SK-N-SH treated with all-trans-retinoic acid at 6 μM for 48 hours (cell line): ENCODE data around the gene LRRFIP2.

Experiments used
- ATAC-seq: fragments of 200-7000 bp; cut with Tn5 transposase; 3 replicates; pipeline ENCODE4 v1.9.1; 2020; ENCODE audit warnings: mild to moderate bottlenecking, moderate library complexity
- ARNTL ChIP-seq: fragments of 450-650 bp; formaldehyde crosslinking; IDR thresholded peaks from 2 replicates; pipeline ENCODE4 v1.5.0; 2020; ENCODE audit warnings: low read depth, mild to moderate bottlenecking, moderate library complexity, borderline replicate concordance
- BACH2 ChIP-seq: fragments of 250-450 bp; sonication (Bioruptor Pico); IDR thresholded peaks from 2 replicates; pipeline ENCODE4 v1.9.0; 2021; ENCODE audit warnings: mild to moderate bottlenecking, borderline replicate concordance
- CSDC2 ChIP-seq: fragments of 250-450 bp; sonication (Bioruptor Pico); IDR thresholded peaks from 2 replicates; pipeline ENCODE4 v1.5.0; 2020; ENCODE audit warnings: mild to moderate bottlenecking, moderate library complexity
- ESRRG ChIP-seq: fragments of 250-450 bp; sonication (Bioruptor Pico); IDR thresholded peaks from 2 replicates; pipeline ENCODE4 v1.6.1; 2021; ENCODE audit warnings: mild to moderate bottlenecking
- GLIS3 ChIP-seq: fragments of 250-450 bp; sonication (Bioruptor Pico); IDR thresholded peaks from 2 replicates; pipeline ENCODE4 v1.5.0; 2020; ENCODE audit warnings: mild to moderate bottlenecking, moderate library complexity
- ISL1 ChIP-seq: fragments of 250-450 bp; sonication (Bioruptor Pico); IDR thresholded peaks from 2 replicates; pipeline ENCODE4 v2.1.2; 2022; ENCODE audit warnings: mild to moderate bottlenecking, moderate library complexity
- OSR1 ChIP-seq: fragments of 250-450 bp; sonication (Bioruptor Pico); IDR thresholded peaks from 2 replicates; pipeline ENCODE4 v1.8.0; 2022; ENCODE audit warnings: moderate library complexity, mild to moderate bottlenecking, inconsistent platforms
- PPARA ChIP-seq: fragments of 250-450 bp; sonication (Bioruptor Pico); IDR thresholded peaks from 2 replicates; pipeline ENCODE4 v1.5.0; 2020; ENCODE audit warnings: mild to moderate bottlenecking, borderline replicate concordance
- RARB ChIP-seq: fragments of 250-450 bp; sonication (Bioruptor Pico); IDR thresholded peaks from 2 replicates; pipeline ENCODE4 v1.8.0; 2021; ENCODE audit warnings: mild to moderate bottlenecking, moderate library complexity
- SNAI2 ChIP-seq: fragments of 250-450 bp; sonication (Bioruptor Pico); IDR thresholded peaks from 2 replicates; pipeline ENCODE4 v1.5.0; 2020; ENCODE audit warnings: mild to moderate bottlenecking, moderate library complexity
- TCF4 ChIP-seq: fragments of 250-450 bp; sonication (Bioruptor Pico); IDR thresholded peaks from 2 replicates; pipeline ENCODE4 v1.8.0; 2021; ENCODE audit warnings: mild to moderate bottlenecking, moderate library complexity, borderline replicate concordance
- TOX ChIP-seq: fragments of 250-450 bp; sonication (Bioruptor Pico); IDR thresholded peaks from 2 replicates; pipeline ENCODE4 v1.8.0; 2021; ENCODE audit warnings: mild to moderate bottlenecking, moderate library complexity, borderline replicate concordance
- ZC3H10 ChIP-seq: fragments of 250-450 bp; sonication (Bioruptor Pico); IDR thresholded peaks from 2 replicates; pipeline ENCODE4 v1.5.1; 2021; ENCODE audit warnings: mild to moderate bottlenecking, moderate library complexity
- ZFP3 ChIP-seq: fragments of 250-450 bp; sonication (Bioruptor Pico); IDR thresholded peaks from 2 replicates; pipeline ENCODE4 v1.5.0; 2020; ENCODE audit warnings: mild to moderate bottlenecking, moderate library complexity
- ZNF565 ChIP-seq: fragments of 450-650 bp; formaldehyde crosslinking; conservative IDR thresholded peaks from 2 replicates; pipeline ENCODE4 v1.5.0; 2020; ENCODE audit warnings: low read depth, mild to moderate bottlenecking, moderate library complexity
- ZNF70 ChIP-seq: fragments of 450-650 bp; formaldehyde crosslinking; IDR thresholded peaks from 2 replicates; pipeline ENCODE4 v1.5.0; 2020; ENCODE audit warnings: mild to moderate bottlenecking, moderate library complexity
- ZNF8 ChIP-seq: fragments of 450-650 bp; formaldehyde crosslinking; IDR thresholded peaks from 2 replicates; pipeline ENCODE4 v1.5.0; 2020; ENCODE audit warnings: mild to moderate bottlenecking, moderate library complexity
- TF ChIP-seq, protein P1 (sequence below): fragments of 250-450 bp; sonication (Bioruptor Pico); IDR thresholded peaks from 2 replicates; pipeline ENCODE4 v1.8.0; 2021; ENCODE audit warnings: low read depth, mild to moderate bottlenecking, moderate library complexity, borderline replicate concordance
- TF ChIP-seq, protein P2 (sequence below): fragments of 250-450 bp; sonication (Bioruptor Pico); IDR thresholded peaks from 2 replicates; pipeline ENCODE4 v1.8.0; 2020; ENCODE audit warnings: mild to moderate bottlenecking, moderate library complexity, borderline replicate concordance
- TF ChIP-seq, protein P3 (sequence below): fragments of 250-450 bp; sonication (Bioruptor Pico); IDR thresholded peaks from 2 replicates; pipeline ENCODE4 v1.5.1; 2021; ENCODE audit warnings: mild to moderate bottlenecking, moderate library complexity
- TF ChIP-seq, protein P4 (sequence below): fragments of 250-450 bp; sonication (Bioruptor Pico); IDR thresholded peaks from 2 replicates; pipeline ENCODE4 v1.5.0; 2020; ENCODE audit warnings: mild to moderate bottlenecking, moderate library complexity

LRRFIP2 gene

DNA sequence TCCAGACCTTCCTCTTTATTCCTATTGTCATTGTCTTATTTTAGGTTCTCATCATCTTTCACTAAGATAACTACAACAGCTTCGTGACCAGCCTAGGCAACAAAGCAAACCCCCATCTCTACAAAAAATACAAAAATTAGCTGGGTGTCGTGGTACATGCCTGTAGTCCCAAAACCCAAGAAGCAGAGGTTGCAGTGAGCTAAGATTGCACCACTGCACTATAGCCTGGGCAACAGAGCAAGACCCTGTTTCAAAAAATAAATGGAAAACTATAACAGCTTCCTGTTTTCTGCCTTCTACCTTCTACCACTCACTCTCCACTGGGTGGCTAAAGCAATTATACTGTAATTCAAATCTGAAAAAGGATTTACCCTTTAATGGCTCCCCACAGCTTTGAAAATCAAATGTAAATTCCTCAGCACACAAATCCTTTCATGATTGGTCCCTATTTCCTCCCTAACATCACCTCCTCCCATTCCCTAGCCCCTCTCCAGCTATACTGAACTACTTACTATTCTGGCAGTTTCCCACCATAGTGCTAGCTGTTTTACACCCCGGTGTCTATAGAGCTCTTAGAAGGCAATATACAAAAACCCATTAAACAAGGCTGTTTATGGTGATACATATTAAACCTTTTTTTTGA is 33.4 kb downstream of the LRRFIP2 start:
- ATAC-seq = no peak
- TF ChIP-seq PPARA (no peak), ESRRG (CRISPR knock-in tag) (no peak), BACH2 (CRISPR knock-in tag) (no peak), GLIS3 (CRISPR knock-in tag) (no peak), RARB (no peak), ARNTL (no peak), ZFP3 (CRISPR knock-in tag) (no peak)
- TF ChIP-seq, protein P1, sequence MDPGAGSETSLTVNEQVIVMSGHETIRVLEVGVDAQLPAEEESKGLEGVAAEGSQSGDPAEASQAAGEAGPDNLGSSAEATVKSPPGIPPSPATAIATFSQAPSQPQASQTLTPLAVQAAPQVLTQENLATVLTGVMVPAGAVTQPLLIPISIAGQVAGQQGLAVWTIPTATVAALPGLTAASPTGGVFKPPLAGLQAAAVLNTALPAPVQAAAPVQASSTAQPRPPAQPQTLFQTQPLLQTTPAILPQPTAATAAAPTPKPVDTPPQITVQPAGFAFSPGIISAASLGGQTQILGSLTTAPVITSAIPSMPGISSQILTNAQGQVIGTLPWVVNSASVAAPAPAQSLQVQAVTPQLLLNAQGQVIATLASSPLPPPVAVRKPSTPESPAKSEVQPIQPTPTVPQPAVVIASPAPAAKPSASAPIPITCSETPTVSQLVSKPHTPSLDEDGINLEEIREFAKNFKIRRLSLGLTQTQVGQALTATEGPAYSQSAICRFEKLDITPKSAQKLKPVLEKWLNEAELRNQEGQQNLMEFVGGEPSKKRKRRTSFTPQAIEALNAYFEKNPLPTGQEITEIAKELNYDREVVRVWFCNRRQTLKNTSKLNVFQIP = no peak
- TF ChIP-seq, protein P2, sequence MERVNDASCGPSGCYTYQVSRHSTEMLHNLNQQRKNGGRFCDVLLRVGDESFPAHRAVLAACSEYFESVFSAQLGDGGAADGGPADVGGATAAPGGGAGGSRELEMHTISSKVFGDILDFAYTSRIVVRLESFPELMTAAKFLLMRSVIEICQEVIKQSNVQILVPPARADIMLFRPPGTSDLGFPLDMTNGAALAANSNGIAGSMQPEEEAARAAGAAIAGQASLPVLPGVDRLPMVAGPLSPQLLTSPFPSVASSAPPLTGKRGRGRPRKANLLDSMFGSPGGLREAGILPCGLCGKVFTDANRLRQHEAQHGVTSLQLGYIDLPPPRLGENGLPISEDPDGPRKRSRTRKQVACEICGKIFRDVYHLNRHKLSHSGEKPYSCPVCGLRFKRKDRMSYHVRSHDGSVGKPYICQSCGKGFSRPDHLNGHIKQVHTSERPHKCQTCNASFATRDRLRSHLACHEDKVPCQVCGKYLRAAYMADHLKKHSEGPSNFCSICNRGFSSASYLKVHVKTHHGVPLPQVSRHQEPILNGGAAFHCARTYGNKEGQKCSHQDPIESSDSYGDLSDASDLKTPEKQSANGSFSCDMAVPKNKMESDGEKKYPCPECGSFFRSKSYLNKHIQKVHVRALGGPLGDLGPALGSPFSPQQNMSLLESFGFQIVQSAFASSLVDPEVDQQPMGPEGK = no peak

DNA sequence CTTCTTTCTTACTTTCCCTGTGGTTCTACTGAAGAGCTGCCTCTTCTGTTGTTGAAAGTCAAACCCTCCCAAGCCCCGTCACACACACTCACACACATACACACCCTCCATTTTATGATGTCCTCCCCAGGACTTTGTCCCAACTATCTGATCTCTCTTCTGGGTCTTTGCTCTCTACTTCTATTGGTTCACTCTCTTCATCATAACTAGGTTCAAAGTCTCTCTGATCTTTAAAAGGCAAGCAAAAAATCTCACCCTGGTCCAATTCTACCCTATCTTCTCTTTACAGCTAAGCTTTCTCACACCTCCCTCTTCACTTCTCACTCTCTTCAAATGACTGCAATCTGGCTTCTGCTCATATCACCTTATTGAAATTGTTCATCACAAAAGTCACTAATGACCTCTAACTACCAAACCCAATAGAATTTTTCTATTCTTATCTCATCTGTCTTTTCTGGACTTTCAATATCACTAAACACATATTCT is 34.8 kb downstream of the LRRFIP2 start:
- TF ChIP-seq CSDC2 (no peak), ZNF565 (CRISPR knock-in tag) (no peak), TOX (no peak), ZC3H10 (no peak), TCF4 (CRISPR knock-in tag) (no peak), ARNTL (no peak), OSR1 (CRISPR knock-in tag) (no peak), ISL1 (CRISPR knock-in tag) (no peak), PPARA (no peak), SNAI2 (CRISPR knock-in tag) (no peak), RARB (no peak), ZFP3 (CRISPR knock-in tag) (no peak), ZNF70 (no peak)
- TF ChIP-seq, protein P2 = no peak
- TF ChIP-seq, protein P3, sequence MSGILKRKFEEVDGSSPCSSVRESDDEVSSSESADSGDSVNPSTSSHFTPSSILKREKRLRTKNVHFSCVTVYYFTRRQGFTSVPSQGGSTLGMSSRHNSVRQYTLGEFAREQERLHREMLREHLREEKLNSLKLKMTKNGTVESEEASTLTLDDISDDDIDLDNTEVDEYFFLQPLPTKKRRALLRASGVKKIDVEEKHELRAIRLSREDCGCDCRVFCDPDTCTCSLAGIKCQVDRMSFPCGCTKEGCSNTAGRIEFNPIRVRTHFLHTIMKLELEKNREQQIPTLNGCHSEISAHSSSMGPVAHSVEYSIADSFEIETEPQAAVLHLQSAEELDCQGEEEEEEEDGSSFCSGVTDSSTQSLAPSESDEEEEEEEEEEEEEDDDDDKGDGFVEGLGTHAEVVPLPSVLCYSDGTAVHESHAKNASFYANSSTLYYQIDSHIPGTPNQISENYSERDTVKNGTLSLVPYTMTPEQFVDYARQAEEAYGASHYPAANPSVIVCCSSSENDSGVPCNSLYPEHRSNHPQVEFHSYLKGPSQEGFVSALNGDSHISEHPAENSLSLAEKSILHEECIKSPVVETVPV (CRISPR knock-in tag) = no peak
- TF ChIP-seq, protein P4, sequence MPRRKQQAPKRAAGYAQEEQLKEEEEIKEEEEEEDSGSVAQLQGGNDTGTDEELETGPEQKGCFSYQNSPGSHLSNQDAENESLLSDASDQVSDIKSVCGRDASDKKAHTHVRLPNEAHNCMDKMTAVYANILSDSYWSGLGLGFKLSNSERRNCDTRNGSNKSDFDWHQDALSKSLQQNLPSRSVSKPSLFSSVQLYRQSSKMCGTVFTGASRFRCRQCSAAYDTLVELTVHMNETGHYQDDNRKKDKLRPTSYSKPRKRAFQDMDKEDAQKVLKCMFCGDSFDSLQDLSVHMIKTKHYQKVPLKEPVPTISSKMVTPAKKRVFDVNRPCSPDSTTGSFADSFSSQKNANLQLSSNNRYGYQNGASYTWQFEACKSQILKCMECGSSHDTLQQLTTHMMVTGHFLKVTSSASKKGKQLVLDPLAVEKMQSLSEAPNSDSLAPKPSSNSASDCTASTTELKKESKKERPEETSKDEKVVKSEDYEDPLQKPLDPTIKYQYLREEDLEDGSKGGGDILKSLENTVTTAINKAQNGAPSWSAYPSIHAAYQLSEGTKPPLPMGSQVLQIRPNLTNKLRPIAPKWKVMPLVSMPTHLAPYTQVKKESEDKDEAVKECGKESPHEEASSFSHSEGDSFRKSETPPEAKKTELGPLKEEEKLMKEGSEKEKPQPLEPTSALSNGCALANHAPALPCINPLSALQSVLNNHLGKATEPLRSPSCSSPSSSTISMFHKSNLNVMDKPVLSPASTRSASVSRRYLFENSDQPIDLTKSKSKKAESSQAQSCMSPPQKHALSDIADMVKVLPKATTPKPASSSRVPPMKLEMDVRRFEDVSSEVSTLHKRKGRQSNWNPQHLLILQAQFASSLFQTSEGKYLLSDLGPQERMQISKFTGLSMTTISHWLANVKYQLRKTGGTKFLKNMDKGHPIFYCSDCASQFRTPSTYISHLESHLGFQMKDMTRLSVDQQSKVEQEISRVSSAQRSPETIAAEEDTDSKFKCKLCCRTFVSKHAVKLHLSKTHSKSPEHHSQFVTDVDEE (CRISPR knock-in tag) = no peak
- no peak for ATAC-seq

DNA sequence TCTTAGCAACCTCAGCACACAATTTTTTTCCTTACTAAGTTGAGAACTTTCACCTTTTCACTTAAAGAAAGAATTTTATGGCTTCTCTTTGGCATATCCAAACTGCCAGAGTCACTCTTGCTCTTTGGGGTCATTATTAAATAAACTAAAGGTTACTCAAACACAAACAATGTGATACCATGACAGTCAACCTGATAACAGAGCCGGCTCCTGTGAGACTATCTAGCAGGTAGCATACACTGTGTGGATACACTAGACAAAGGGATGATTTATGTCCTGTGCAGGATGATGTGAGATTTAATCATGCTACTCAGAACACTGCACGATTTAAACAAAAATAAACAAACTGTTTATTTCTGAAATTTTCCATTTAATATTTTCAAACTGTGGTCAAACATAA is 35.6 kb downstream of the LRRFIP2 start:
- no peak; the same call in 2 of the 3 replicates for ATAC-seq
- no peak for TF ChIP-seq ZNF8 (CRISPR knock-in tag)
- TF ChIP-seq, protein P4 (CRISPR knock-in tag) = no peak
- TF ChIP-seq ZFP3 (CRISPR knock-in tag) = no peak
- no peak for TF ChIP-seq ZC3H10
- TF ChIP-seq, protein P2 = no peak
- no peak for TF ChIP-seq ARNTL
- TF ChIP-seq PPARA = no peak
- TF ChIP-seq, all 23 proteins: peak for 0
